HS-5 (cell line): ENCODE results near the gene ESYT1.

Experiments used
- DNase-seq: peaks from one replicate; pipeline ENCODE4 v3.0.0-alpha.2; 2012; ENCODE audit warnings: low read depth

ESYT1 gene

DNA sequence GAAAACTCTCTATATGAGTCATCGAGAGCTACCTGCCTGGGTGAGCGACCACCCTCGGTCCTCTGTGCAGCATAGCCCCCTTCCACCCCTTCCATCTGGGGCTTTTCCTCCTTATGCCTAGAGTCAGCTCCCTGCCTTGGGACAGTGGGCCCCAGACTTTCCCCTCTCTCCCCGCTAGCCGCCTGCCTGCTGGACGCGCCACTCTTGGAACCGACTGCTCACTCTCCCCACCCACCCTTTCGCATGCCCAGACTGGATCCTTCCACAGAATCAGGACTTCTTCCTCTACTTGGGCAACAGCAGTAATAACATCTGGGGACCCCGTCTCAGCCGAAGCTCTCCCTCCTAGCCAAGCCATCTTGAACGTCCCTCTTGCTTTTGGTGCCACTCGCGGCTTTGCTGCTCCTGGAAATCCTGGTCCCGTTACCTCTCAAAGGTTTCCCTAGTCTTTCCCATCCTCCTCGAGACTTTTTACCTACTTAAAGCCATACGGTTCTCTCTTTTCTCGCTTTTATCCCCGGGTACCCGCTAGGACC, 671 bp downstream of the ESYT1 start:
- DNase-seq, result no peak

- DNase-seq, result no peak
Measured at GRCh38 chr12:56129206-56129941, 1.3 kb downstream of the ESYT1 start.

- DNase-seq, result no peak
Measured at GRCh38 chr12:56129942-56130495, 2.0 kb downstream of the ESYT1 start.

DNA sequence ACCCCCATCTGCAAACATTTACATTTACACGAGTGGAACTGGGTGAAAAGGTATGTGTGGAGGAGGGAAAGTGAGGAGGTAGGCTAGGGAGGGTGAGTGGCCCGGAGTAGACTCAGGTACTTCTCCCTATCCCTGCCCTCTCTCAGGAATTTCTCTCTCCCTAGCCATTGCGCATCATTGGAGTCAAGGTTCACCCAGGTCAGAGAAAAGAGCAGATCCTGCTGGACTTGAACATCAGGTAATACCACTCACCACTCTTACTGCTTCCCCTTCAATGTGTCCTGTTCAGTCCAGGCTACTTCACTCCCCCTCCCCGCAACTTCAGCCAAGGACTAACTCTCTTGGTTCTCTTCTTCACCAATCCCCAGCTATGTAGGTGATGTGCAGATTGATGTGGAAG, 2.8 kb downstream of the ESYT1 start:
- no peak for DNase-seq

- no peak for DNase-seq
Measured at GRCh38 chr12:56134897-56135296, 6.8 kb downstream of the ESYT1 start.

- no peak for DNase-seq
Measured at GRCh38 chr12:56137853-56138571, 9.9 kb downstream of the ESYT1 start.

GRCh38 chr12:56141946-56142784, 14.1 kb downstream of the ESYT1 start:
- no peak for DNase-seq

GRCh38 chr12:56143217-56143616, 15.2 kb downstream of the ESYT1 start:
- no peak for DNase-seq

GRCh38 chr12:56143870-56144269, 15.8 kb downstream of the ESYT1 start:
- DNase-seq, result no peak

- no peak for DNase-seq
Measured at GRCh38 chr12:56145217-56145616, 17.1 kb downstream of the ESYT1 start.

- no peak for DNase-seq
Measured at GRCh38 chr12:56146492-56147460, 18.7 kb downstream of the ESYT1 start.

DNA sequence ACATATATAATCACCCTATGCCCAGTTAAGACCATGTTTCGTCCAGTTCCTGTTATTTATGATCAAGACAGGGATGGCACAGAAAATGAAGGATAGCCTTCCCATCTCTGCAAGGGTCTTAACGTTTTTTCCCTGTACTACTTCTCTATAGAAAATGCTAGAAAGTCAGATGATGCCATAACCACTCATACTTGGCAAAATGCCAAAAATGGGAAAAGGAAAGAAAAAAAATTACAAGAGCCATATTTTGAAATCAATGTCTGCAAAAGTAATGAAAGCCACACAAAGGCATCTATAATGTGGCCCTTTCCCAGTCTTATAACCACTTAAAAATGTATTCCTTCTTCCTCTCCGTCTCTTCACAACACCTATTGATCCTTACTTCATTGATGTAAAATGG, 22.5 kb downstream of the ESYT1 start:
- no peak for DNase-seq

GRCh38 chr12:56151672-56152131, 23.6 kb downstream of the ESYT1 start:
- DNase-seq, result no peak

GRCh38 chr12:56152132-56152755, 24.2 kb downstream of the ESYT1 start, which contains the start of gene MYL6B:
Gene MYL6B, plus strand, starts transcription at chr12:56152587. Its CDS starts 1,332 bp downstream, at chr12:56153919.
- peak; percentile 69 for DNase-seq

GRCh38 chr12:56152756-56153677, 24.9 kb downstream of the ESYT1 start:
- DNase-seq, result no peak

- no peak for DNase-seq
Measured at GRCh38 chr12:56153678-56154065, 25.6 kb downstream of the ESYT1 start.

- no peak for DNase-seq
Measured at GRCh38 chr12:56154246-56154771, 26.2 kb downstream of the ESYT1 start.

- no peak for DNase-seq
Measured at GRCh38 chr12:56154818-56155217, 26.8 kb downstream of the ESYT1 start.
